ENCODE results near the gene ANKLE2.
A peak's percentile ranks its signal among the peaks of the same experiment; 100 is the strongest.
"Not testable (repeated sequence)": the region's sequence is repeated elsewhere in the genome, so short reads cannot be mapped to it uniquely, and the experiment has no call there.

ANKLE2 gene

DNA sequence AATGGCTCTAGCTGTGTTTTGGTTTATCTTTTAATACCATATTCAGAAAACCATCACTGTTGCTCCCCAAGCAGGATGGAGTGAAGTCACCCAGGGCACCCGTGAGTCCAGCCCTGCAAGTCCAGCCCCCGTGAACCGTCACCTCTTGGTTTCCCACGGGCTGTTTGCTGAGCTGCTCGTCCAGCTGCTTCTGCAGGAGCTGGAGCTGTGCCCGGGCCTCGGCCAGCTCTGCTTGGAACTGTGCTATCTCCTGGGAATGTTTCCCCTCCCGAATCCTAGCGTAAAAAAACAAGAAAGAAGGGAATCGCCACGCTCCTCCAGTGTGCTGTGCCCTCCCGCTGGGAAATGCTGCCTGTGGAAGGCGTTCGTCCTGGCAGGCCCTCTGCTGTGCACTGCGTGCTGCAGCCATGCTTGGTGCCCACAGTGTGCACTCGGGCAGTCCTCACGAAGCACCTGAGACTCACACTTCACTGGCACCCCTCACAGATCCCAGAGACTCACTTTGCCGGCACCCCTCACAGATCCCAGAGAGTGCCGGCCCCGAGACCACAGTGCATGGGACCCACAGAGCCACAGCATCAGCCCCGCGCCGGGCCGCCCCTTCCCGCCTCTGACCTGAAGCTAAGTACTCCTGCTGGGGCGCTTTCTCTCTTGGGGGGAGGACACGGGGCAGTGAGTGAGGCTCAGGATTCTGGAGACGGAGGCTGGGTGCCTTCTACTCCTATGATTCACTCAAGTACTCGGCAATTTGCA lies 15.4 kb upstream of the ANKLE2 start:
- DNase-seq: no peak

DNA sequence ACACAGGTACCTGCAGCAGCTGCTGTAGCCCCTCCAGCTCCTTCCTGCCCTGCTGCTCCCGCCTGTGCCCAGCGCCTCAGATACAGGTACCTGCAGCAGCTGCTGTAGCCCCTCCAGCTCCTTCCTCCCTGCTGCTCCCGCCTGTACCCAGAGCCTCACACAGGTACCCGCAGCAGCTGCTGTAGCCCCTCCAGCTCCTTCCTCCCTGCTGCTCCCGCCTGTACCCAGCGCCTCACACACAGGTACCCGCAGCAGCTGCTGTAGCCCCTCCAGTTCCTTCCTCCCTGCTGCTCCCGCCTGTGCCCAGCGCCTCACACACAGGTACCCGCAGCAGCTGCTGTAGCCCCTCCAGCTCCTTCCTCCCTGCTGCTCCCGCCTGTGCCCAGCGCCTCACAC lies 14.6 kb upstream of the ANKLE2 start:
- DNase-seq: not testable (repeated sequence)

DNA sequence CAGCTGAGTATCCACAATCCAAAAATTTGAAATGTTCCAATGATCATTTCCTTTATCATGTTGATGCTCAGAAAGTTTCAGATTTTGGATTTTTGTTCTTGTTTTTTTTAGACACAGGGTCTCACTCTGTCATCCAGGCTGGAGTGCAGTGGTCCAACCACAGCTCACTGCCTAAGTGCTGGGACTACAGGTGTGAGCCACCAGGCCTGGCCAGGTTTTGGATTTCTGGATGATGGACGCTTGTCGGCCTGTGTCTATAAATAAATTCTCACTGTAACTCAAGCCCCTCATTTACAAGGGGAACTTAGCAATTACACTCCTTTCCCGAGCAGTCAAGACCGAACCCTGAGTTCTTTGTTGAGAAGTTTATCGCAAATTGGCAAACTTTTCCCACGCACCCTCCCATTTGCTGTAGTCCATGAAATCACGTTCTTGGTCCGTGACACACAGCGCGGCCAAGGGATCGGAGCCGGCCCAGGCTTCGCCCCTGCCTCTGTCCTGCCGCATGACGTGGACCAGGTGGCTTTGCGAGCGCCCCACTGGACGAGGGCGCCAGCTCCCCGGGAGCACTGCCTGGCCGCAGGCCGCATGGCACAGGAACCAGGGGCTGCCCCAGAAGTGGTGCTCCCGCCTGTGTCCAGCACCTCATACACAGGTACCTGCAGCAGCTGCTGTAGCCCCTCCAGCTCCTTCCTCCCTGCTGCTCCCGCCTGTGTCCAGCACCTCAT lies 14.0 kb upstream of the ANKLE2 start:
- no peak for DNase-seq

DNA sequence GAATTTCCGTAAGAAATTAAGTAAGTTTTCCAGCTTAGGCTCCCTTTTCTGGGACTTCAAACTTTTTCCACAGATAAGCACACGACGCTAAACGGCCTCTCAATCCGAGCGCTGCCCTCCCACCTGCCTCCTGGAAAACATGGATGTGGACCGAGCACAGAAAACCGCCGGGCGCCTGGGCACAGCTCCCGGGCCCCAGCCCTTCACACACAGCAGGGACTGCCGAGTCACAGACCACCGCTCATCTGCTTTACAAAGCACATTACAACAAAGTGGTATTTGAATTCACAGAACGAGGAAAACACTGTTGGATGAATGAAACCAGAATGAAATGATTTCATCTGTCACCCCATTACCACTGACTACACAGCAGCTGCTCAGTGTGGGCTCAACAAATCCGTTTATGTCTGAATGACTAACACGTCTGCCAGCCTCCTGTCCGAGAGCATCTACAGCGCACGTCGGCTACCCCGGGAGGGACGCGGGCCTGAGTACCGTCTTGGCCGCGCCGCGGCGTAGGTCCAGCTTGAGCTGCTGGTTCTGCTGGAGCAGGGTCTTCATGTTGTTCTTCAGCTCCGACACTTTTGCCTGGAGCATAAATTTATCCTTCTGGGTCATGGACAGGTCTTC lies 13.1 kb upstream of the ANKLE2 start:
- no peak for DNase-seq

DNA sequence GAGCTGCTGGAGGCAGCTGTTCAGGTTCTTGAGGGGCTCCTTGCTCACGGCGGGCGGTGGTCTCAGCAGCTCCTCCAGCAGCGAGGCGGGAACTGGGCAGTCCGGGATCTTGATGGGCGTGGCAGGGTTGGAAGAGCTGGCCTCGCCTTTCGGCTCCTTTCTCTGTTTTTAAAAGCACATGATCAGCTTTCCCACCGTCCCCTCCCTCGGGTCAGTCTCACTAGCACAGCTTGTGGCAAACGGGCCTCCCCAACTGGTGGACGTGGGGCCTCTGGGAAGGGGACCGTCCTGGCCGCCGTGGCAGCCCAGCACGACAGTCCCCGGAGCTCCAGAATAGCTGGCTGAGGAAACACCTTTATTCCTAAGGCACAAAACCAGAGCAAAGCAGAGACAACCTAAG lies 12.5 kb upstream of the ANKLE2 start:
- no peak for DNase-seq

DNA sequence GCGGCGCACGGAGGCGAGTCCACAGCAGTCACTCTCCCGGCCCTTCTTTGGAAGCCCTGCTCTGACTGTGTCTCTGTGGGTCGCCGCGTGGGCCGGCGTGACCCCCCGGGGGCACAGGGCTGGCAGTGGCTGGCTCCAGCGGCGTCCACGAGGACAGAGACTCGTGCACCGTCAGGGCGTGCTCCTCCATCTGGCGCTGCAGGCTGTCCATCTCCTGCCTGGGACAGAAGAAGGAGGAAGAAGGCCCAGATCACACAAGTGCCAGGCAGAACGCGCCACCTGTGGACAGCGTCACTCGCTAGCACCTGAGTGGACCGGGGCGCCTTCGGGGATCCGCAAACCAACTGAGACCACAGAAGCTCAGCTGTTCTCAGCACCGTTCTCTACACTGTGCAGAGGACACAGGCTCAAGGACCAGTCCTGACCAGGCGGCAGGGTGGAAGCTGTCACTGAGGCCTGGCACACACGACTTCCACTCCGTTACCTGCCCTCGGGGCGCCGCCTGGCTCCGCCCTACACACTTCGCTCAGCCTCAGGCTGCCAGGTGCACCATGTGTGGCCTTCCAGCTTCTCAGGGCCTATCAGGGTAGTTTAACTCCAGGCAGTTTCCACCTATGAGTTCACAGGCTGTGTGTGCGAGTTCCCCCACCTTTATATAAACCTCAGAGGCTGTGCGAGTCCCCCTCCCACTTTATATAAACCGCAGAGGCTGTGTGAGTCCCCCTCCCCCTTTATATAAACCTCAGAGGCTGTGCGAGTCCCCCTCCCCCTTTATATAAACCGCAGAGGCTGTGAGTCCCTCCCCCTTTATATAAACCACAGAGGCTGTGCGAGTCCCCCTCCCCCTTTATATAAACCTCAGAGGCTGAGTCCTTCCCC lies 11.7 kb upstream of the ANKLE2 start:
- DNase-seq: no peak

DNA sequence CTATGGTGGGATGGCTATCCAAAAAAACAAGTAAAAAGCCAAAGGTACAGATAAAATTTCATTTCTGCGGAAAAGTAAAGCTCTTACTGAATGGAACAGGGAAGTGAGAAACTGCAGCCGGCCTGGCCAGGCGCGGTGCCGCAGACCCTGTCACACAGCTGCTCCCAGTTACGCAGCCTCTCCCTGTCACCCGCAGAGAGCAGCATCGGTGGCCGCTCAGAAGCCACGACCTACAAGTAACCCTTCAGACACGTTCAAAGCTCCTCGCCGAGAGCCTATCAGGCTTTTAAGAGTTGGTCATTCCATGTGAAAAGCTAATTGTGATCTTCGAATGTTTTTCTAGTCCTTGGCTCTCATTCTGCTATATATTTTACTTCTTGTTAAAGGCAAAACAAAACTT lies 11.0 kb upstream of the ANKLE2 start:
- no peak for DNase-seq

DNA sequence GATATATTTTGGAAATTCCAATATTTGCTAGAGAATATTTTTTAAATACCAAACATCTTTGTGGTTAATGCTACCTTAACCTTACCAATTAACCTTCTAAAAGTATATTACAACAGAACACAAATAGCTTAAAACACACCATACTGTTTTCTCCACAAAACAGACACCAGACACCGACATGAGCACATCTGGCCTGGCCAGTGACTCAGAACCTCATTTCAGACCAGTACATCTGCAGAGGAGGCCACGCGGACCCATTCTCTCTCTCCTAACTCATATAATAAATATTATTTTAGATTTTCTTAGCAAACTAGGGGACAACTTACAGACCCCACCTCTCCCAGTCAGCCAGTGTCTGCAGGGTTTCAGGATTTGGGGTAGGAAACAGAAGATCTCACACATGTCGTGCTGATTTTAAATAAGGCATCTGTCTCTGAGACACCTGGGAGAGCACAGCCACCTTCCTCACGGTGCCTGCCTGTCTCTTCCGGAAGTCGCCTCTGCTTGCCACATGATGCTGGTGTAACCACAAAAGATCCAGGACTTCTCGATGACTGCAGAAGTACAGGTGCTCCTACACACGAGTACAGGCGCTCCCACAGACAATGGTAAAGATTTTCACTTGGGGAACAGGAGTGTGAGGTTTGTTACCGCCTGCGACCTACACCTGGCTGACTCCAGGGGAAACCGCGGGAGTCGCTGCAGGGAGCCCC lies 9.7 kb upstream of the ANKLE2 start:
- peak; percentile 49 for DNase-seq

DNA sequence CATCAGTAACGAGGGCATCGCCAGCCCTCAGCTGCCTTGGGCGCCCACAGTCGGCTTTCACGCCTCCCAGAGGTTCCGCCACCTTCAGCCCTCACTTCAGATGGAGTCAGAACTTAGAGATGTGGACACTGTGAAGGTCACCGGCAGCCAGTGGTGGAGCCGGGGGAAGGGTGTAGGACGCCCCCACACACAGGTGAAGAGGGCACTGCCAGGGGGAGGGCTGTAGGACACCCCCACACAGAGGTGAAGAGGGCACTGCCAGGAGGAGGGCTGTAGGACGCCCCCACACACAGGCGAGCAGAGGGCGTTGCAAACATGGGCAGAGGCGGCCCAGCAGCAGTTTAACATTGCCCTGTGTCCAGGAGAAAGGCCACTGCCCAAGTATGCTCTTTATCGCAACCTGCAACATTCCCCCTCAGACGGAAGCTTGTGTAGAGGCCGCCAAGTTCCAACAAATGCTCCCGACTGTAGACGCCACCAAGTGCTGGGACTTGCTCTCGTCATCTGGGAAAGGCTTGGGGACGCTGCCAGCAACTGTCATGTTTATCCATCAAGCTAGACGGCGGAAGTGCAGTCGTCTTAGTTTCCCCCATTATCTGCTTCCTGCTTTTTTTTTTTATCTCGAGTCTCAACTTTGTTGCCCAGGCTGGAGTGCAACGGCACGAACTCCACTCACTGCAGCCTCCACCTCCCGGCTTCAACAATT lies 4.9 kb upstream of the ANKLE2 start:
- no peak for DNase-seq

DNA sequence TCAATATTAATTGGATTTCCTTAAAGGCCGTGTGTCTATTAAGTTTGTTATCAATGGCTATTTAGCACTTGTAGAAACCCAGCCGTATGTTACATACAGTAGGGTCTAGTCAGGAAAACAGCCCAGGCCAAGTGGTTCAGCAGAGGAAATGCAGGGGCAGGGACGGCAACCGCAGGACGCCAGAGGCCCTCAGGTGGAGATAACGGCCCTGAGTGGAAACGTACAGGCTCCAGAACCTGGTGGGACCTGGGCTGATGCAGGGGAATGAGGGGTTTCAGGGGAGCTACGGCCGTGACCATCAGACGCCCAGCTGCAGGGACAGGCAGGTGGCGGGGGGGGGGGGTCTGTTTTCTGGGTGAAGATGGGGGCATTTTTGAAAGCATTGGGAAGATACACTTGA lies 3.7 kb upstream of the ANKLE2 start:
- DNase-seq: no peak

DNA sequence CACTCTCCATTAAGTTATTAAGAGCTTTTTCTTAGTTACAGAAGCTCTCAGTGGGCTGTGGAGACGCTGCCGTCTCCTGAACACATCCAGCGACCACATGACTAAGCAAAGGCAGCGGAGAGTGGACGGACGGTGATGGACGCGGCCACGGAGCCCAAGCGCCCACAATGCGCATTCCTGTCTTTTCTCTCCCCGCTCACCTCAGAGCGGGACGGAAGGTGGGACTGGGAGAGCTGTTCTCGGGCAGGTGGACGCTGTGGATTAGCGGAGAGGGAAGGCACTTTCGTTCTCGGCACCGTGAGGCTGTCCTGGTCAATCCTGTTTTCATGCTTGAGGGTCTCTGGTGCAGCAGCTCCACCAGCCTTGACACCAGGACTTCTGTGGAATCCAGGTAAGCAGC lies 2.6 kb upstream of the ANKLE2 start:
- no peak for DNase-seq

DNA sequence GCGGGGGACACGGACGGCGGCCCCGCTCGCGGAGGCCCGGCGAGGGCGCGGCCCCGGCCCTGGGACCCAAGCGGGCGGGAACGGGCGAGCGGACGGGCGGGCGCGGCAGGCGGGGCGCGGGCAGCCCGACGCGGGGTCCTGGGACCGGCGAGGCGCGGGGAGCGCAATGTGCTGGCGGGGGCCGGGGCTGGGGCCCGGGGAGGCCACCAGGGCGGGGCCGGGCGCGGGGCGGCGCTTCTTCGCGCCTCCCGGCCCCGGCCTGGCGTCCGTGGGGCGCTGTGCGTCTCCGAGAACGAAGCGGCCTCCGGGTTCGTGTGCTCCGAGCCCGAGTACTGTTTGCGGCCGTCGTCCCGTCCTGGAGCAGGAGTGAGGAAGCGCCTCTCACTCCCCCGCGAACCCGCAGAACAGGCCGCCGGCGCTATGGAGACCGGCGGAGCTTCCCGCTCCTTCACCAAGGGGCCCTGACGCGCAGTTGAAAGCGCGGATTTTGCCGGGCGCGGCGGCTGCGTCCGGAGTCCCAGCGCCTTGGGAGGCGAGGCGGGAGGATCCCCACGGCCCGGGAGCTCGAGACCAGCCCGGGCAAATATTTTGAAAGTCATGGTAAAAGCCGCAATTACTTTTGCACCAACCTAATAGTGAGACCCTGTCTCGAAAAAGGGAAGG lies 420 bp upstream of the ANKLE2 start:
- DNase-seq: peak; percentile 84

DNA sequence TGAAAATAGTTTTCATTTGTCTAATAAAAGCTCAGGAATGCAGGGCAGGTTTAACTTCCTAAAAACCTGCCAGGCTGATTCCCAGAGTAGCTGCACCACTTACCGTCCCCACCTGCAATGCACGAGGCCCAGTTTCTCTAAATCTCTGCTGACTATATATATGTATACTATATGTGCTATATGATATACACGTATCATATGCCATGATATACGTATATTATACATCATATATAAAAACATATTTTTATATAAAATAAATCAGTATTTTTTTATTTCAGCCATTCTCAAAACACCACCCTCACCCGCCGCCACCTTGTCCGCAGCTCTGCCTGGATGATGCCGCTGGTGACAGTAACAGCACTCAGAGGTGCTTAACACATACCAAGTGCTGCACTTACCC lies 2.3 kb downstream of the ANKLE2 start:
- no peak for DNase-seq

DNA sequence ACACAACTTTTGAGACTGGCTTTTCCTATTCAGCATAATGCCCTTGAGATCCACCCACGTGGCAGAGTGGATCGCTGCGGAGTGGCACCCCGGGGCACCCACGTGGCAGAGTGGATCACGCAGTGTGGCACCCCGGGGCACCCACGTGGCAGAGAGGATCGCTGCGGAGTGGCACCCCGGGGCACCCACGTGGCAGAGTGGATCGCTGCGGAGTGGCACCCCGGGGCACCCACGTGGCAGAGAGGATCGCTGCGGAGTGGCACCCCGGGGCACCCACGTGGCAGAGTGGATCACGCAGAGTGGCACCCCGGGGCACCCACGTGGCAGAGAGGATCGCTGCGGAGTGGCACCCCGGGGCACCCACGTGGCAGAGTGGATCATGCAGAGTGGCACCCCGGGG lies 2.8 kb downstream of the ANKLE2 start:
- DNase-seq: not testable (repeated sequence)

DNA sequence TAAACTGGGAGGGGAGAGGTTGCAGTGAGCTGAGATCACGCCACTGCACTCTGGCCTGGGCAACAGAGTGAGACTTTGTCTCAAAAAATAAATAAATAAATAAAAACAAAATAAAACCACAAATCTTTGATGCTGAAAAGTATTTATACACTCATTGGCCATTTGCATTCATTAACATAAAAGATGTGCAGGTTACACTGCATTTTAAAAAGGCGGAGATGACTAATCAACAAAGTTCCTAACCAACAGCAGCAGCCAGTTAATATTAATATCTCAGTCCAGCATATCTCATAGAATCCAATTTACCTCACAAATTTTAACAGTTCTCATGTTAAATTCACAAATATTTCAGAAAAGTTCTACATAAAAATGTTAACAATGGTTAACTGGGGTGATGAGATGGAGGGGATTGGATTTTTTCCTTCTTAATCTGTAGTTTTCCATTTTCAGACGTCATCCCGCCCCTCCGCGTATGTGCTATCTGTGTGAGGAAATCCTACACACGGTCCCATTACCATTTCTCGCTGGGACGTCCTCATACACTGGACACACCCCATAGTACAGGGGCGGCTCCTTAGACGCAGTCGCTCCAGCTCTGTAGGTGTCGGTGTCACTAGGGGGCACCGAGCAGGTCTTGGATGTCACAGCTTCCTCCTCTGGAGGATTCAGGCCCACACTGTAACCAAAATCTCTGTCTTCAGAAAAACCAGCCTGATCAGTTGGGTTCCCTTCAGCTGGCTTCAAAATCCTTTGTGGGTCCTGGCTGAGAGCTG lies 7.3 kb downstream of the ANKLE2 start:
- no peak for DNase-seq

DNA sequence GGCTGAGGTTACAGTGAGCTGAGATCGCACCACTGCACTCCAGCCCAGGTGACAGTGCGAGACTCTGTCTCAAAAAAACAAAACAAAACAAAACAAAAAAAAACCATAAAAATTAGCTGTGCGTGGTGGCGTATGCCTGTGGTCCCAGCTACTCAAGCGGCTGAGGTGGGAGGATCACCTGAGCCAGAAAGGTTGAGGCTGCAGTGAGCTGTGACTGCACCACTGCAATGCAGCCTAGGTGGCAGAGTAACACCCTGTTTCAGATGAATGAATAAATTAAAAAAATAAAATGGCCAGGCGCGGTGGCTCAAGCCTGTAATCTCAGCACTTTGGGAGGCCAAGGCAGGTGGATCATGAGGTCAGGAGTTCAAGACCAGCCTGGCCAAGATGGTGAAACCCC lies 8.0 kb downstream of the ANKLE2 start:
- not testable (repeated sequence) for DNase-seq

DNA sequence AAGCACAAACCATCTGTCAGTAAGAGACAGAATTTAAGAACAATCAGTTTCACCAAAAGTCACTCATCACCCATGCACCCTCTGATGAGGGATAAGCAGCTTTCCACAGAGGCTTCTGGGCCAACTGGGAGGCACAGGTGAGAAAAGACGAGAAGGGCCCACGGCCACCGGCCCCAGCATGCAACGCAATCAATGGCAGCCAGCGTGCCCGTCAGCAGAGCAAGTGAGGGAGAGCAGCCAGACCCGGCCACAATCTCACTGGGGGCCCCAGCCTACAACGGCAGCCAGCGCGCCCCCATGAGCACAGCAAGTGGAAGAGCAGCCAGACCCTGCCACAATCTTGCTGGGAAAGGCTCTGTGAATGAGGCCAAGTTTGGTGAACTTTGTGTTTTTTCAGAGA lies 13.3 kb downstream of the ANKLE2 start:
- DNase-seq: no peak

DNA sequence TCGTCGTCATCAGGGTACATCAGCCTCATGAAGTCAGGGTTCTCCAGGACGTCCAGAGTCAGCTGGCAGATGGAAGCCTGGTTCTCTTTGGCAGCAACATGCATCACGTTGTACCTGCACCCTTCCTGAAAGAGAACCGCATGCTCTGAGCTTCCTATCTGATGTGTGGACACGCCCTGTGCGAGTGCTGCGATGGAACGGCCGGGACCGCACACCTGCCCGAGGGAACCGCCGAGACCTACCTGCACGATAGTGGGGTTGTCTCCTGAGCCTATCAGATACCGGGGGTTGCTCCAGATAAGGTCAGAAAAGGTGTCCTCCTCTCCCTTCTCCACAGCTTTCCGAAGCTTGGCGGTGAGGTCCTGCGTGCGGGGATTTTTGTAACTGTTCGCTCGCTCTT lies 13.7 kb downstream of the ANKLE2 start:
- DNase-seq: no peak

DNA sequence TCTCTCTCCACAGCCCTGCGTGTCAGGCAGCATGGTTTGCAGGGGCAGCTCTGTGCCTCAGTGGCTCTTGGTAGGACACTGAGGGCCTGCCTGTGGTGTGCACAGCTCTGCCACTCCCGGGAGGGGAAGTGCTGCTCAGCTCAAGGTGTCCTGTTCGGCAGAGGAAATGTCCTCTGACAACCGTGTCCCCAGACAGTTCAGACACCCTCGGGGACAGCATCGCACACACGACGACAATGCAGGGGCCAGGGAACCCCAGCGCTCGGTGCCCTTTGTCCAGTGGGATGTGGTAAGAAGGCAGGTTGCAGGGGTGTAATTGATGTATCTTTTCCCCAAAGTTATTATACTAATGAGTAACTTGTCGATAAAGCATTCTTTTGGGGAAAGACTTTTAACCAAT lies 14.2 kb downstream of the ANKLE2 start:
- no peak for DNase-seq

DNA sequence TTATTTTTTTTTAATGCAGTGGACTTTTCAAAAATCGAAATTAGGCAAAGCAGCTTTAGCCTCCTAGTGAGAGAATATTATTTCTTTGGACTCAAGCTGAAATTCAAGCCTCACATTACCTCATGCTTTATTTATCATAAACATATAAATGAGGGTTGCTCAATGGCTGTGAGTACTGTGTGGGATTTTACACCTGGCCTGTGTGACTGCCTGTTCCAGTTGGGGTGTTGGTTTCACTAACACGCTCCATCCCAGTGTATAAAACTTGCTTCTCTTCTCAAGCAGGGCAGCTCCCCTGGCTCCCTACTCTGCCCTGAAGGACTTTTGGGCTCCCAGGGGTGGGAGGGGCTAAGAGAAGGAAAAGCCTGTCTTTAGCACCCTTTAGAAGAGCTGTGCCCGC lies 15.0 kb downstream of the ANKLE2 start:
- DNase-seq: no peak

DNA sequence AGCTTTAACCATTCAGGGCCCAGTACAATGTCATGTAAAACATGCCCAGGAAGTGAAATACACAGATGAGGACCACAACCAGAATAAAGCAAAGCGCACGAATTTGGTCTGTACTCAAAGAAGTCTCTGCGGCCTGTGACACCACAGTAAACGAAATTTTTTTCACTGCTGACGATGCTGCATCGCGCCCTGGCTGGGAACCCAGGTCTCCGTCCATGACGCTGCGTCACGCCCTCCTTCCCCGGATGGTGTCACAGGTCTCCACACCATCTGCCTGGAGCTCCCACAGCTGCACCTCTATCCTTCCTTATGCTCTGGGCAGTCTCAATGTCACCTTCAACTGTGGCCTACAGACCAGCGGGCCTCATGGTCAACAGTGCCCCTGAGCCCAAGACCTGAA lies 17.8 kb downstream of the ANKLE2 start:
- no peak for DNase-seq
